ENCODE results near the gene SYT8. TPM values are rescaled to one million over a fixed set of nuclear protein-coding genes. Genes with fewer than 3 reads are reported as not detected.

SYT8 gene
- polyA plus RNA-seq, 1 experiment, result not detected

DNA sequence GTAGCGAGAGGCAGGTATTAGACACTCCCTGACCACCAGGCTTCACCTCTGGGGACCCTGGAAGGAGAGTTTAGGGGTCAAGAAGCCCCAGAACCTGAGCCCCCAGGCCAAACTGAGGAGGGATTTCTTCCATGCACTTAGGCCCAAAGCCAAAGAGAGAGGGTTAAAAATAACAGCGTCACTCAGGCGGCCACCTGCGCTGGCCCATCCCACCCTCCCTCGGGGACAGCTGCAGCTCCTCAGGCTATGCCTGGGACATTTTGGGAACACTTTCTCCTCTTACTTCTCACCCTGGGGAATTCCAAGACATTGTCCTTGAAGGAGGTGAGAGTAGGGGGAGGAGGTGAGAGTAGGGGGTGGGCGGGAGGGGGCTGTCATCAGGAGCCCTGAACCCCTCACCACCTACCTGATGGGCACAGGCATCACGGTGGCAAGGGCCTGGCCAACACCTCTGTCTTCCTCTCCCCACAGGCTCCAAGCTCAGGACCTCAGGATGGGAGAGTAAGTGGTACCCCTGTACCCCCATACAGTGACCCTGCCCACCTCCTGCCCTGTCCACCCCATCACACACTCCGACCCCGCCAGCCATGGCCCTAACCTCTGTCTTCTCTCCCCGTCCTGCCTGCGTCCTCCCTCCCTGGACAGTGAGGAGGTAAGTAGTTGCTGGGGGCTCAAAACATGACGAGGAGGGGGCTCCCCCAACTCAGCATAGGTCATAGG is 4.6 kb downstream of the SYT8 start:
- no peaks in the 10 kb centered on the region for H3K36me3 ChIP-seq (ENCODE audit: control insufficient read depth, insufficient read depth, low read length)
- H3K4me3 ChIP-seq (ENCODE audit: low read depth, low read length), result no peak overlapping the region
- no peaks in the 10 kb centered on the region for H3K27me3 ChIP-seq (ENCODE audit: control insufficient read depth, insufficient read depth, low read length)
- CTCF ChIA-PET, result interaction anchor here (0.8 to 2.3 kb wide), 7 partner anchors 37 to 312 kb away, joined by 3 to 19 read pairs (median 4); no protein-coding TSS in a partner anchor
- TF ChIP-seq, protein P1, sequence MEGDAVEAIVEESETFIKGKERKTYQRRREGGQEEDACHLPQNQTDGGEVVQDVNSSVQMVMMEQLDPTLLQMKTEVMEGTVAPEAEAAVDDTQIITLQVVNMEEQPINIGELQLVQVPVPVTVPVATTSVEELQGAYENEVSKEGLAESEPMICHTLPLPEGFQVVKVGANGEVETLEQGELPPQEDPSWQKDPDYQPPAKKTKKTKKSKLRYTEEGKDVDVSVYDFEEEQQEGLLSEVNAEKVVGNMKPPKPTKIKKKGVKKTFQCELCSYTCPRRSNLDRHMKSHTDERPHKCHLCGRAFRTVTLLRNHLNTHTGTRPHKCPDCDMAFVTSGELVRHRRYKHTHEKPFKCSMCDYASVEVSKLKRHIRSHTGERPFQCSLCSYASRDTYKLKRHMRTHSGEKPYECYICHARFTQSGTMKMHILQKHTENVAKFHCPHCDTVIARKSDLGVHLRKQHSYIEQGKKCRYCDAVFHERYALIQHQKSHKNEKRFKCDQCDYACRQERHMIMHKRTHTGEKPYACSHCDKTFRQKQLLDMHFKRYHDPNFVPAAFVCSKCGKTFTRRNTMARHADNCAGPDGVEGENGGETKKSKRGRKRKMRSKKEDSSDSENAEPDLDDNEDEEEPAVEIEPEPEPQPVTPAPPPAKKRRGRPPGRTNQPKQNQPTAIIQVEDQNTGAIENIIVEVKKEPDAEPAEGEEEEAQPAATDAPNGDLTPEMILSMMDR (IDR thresholded peaks at IDR 0.05; ENCODE audit: insufficient read depth, low read depth, low read length), result no peak
- POLR2A ChIA-PET, result no interaction called here
- no peak for DNase-seq (ENCODE audit: low read depth)

- POLR2A ChIA-PET, result no interaction called here
- no peak for DNase-seq (ENCODE audit: low read depth)
- TF ChIP-seq, protein P1 (IDR thresholded peaks at IDR 0.05; ENCODE audit: insufficient read depth, low read depth, low read length), result no peak
- no peaks in the 10 kb centered on the region for H3K27me3 ChIP-seq (ENCODE audit: control insufficient read depth, insufficient read depth, low read length)
- H3K36me3 ChIP-seq (ENCODE audit: control insufficient read depth, insufficient read depth, low read length), result no peaks in the 10 kb centered on the region
- no peak overlapping the region for H3K4me3 ChIP-seq (ENCODE audit: low read depth, low read length)
- CTCF ChIA-PET, result interaction anchor here (0.6 to 2.3 kb wide), 9 partner anchors 36 to 316 kb away, joined by 3 to 19 read pairs (median 4); no protein-coding TSS in a partner anchor
These were observed 5.4 kb downstream of the SYT8 start for GRCh38 chr11:1839924-1840779.

- Histone ChIP-seq H3K4me3 (ENCODE audit: low read depth, low read length) (no peak overlapping the region), H3K27me3 (ENCODE audit: control insufficient read depth, insufficient read depth, low read length) (no peaks in the 10 kb centered on the region), H3K36me3 (ENCODE audit: control insufficient read depth, insufficient read depth, low read length) (no peaks in the 10 kb centered on the region)
- ChIA-PET POLR2A (no interaction called here), CTCF (interaction anchor here (0.6 to 2.3 kb wide), 6 partner anchors 147 to 315 kb away, joined by 3 to 12 read pairs (median 4); no protein-coding TSS in a partner anchor)
- TF ChIP-seq, protein P1 (IDR thresholded peaks at IDR 0.05; ENCODE audit: insufficient read depth, low read depth, low read length), result no peak
- DNase-seq (ENCODE audit: low read depth), result no peak
These were observed 6.1 kb downstream of the SYT8 start for GRCh38 chr11:1840780-1841480.

DNA sequence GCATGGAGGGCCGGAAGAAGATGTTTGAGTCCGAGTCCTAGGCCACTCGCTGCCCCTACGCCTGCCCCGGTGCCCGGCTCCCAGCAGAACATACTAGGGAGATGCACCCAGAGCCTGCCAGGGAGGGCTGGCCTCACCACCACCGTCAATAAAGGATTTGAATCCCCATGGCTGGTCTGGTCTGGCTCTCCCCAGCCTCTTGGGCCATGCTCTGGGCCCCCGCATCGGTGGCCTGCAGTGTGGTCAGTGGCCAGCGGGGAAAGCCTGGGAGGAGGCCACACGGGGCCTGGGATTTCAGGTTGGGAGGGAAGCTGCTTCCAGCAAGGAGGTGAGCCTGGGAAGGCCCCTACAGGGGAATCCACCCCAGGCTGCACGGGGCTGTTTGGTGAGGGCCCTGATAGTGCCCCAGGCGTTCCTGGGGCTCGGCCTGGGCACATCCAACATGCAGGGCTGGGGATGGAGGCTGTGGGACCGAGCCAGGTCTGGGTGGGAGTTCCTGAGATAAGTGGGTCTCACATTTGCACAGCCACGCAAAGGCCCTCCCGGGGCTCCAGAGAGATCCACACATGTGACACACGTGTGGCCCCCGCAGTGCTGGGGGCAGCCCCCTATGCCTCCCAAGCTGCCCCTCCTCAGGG is 6.8 kb downstream of the SYT8 start:
- H3K36me3 ChIP-seq (ENCODE audit: control insufficient read depth, insufficient read depth, low read length), result no peaks in the 10 kb centered on the region
- ChIA-PET CTCF (interaction anchor here (1.0 to 2.3 kb wide), 5 partner anchors 40 to 315 kb away, joined by 3 to 12 read pairs (median 4); no protein-coding TSS in a partner anchor), POLR2A (no interaction called here)
- no peak for DNase-seq (ENCODE audit: low read depth)
- no peaks in the 10 kb centered on the region for H3K27me3 ChIP-seq (ENCODE audit: control insufficient read depth, insufficient read depth, low read length)
- no peak overlapping the region for H3K4me3 ChIP-seq (ENCODE audit: low read depth, low read length)
- TF ChIP-seq, protein P1 (IDR thresholded peaks at IDR 0.05; ENCODE audit: insufficient read depth, low read depth, low read length), result no peak

Measured in BJ (cell line).